GM12801 (cell line): ENCODE results near the gene SYCP3.

Experiments used
- CTCF ChIP-seq: IDR thresholded peaks from one replicate; pipeline ENCODE4 v1.5.1; 2011; ENCODE audit warnings: control low read depth; ENCODE audit not compliant: insufficient read length; ENCODE audit errors: extremely low read depth

SYCP3 gene

GRCh38 chr12:101696251-101697196, 42.7 kb downstream of the SYCP3 start:
- TF ChIP-seq CTCF, result no peak

GRCh38 chr12:101695706-101696105, 43.6 kb downstream of the SYCP3 start:
- TF ChIP-seq CTCF, result no peak

- TF ChIP-seq CTCF, result no peak
Measured at GRCh38 chr12:101694986-101695385, 44.3 kb downstream of the SYCP3 start.

- TF ChIP-seq CTCF, result no peak
Measured at GRCh38 chr12:101694297-101694848, 44.9 kb downstream of the SYCP3 start.

- TF ChIP-seq CTCF, result no peak
Measured at GRCh38 chr12:101691503-101692096, 47.7 kb downstream of the SYCP3 start.

- TF ChIP-seq CTCF, result no peak
Measured at GRCh38 chr12:101690544-101691098, 48.6 kb downstream of the SYCP3 start.

- TF ChIP-seq CTCF, result no peak
Measured at GRCh38 chr12:101686176-101686575, 53.1 kb downstream of the SYCP3 start.
